SJCRH30 (cell line): ENCODE data around the gene MAP3K6. TPM values are rescaled to one million over a fixed set of nuclear protein-coding genes. Genes with fewer than 3 reads are reported as not detected.
A peak's percentile ranks its signal among the peaks of the same experiment; 100 is the strongest.

Experiments used
- DNase-seq, 2 experiments: peaks; one replicate each; pipeline ENCODE4 v3.0.0-alpha.2; 2015 to 2020
- H3K27ac ChIP-seq: fragments of 250-450 bp; sonication (Bioruptor Pico); 2 replicates; pipeline ENCODE4 v1.5.1; 2020; ENCODE audit warnings: mild to moderate bottlenecking, moderate library complexity
- H3K27me3 ChIP-seq: fragments of 250-450 bp; sonication (Bioruptor Pico); 2 replicates; pipeline ENCODE4 v1.5.1; 2020; ENCODE audit warnings: mild to moderate bottlenecking, moderate library complexity
- H3K36me3 ChIP-seq: fragments of 250-450 bp; sonication (Bioruptor Pico); 2 replicates; pipeline ENCODE4 v1.5.1; 2020; ENCODE audit warnings: mild to moderate bottlenecking, moderate library complexity
- H3K4me1 ChIP-seq: fragments of 250-450 bp; sonication (Bioruptor Pico); 2 replicates; pipeline ENCODE4 v1.5.1; 2020; ENCODE audit warnings: mild to moderate bottlenecking, moderate library complexity
- H3K4me3 ChIP-seq: fragments of 250-450 bp; sonication (Bioruptor Pico); 2 replicates; pipeline ENCODE4 v1.5.1; 2020; ENCODE audit warnings: mild to moderate bottlenecking, moderate library complexity
- H3K9me3 ChIP-seq: fragments of 250-450 bp; sonication (Bioruptor Pico); replicated peaks from 2 replicates; pipeline ENCODE4 v1.5.1; 2020; ENCODE audit warnings: mild to moderate bottlenecking, moderate library complexity
- total RNA-seq: library from RNA; depleted of rRNA; stranded (reverse); fragments of >200 nt; shearing (Covaris generic); gene quantifications from 2 replicates; pipeline ENCODE4 v1.2.3, GENCODE V29; 2014

MAP3K6 gene
- total RNA-seq, 1 experiment from 2014 or later, result 10.0 TPM

- Histone ChIP-seq H3K27me3 (no peaks in the 10 kb centered on the region), H3K27ac (no peak overlapping the region), H3K4me1 (no peaks in the 10 kb centered on the region), H3K4me3 (no peak overlapping the region), H3K9me3 (no peaks in the 10 kb centered on the region), H3K36me3 (0 out of 2 replicates have a peak, but pooled peaks cover 8% of the 10 kb centered on the region)
- peak; percentile 56 to 70 for DNase-seq
Observed at GRCh38 chr1:27357281-27358037, 9.3 kb downstream of the MAP3K6 start.

GRCh38 chr1:27356619-27357280, 10.0 kb downstream of the MAP3K6 start:
- H3K27me3 ChIP-seq, result no peaks in the 10 kb centered on the region
- no peaks in the 10 kb centered on the region for H3K9me3 ChIP-seq
- H3K4me1 ChIP-seq, result no peaks in the 10 kb centered on the region

GRCh38 chr1:27356277-27356618, 10.5 kb downstream of the MAP3K6 start:
- Histone ChIP-seq H3K27ac (no peak overlapping the region), H3K9me3 (no peaks in the 10 kb centered on the region), H3K27me3 (no peaks in the 10 kb centered on the region), H3K4me3 (no peak overlapping the region), H3K36me3 (0 out of 2 replicates have a peak, but pooled peaks cover 5% of the 10 kb centered on the region), H3K4me1 (no peaks in the 10 kb centered on the region)
- DNase-seq, result no peak

More at GRCh38 chr1:27356619-27357280, 10.0 kb downstream of the MAP3K6 start:
- Histone ChIP-seq H3K4me3 (no peak overlapping the region), H3K27ac (no peak overlapping the region), H3K36me3 (0 out of 2 replicates have a peak, but pooled peaks cover 8% of the 10 kb centered on the region)
- DNase-seq, result no peak

GRCh38 chr1:27355683-27356082, 11.1 kb downstream of the MAP3K6 start:
- H3K27me3 ChIP-seq, result no peaks in the 10 kb centered on the region
- H3K4me3 ChIP-seq, result no peak overlapping the region
- H3K27ac ChIP-seq, result no peak overlapping the region
- no peaks in the 10 kb centered on the region for H3K9me3 ChIP-seq
- no peaks in the 10 kb centered on the region for H3K4me1 ChIP-seq
- 0 out of 2 replicates have a peak, but pooled peaks cover 4% of the 10 kb centered on the region for H3K36me3 ChIP-seq
- DNase-seq, result no peak

GRCh38 chr1:27353629-27354028, 13.1 kb downstream of the MAP3K6 start:
- no peak overlapping the region for H3K4me3 ChIP-seq
- no peak overlapping the region for H3K27ac ChIP-seq
- no peaks in the 10 kb centered on the region for H3K9me3 ChIP-seq
- DNase-seq, result no peak
- H3K36me3 ChIP-seq, result 0 out of 2 replicates have a peak, but pooled peaks cover 4% of the 10 kb centered on the region
- no peaks in the 10 kb centered on the region for H3K27me3 ChIP-seq
- no peaks in the 10 kb centered on the region for H3K4me1 ChIP-seq

- no peaks in the 10 kb centered on the region for H3K4me1 ChIP-seq
- no peak for DNase-seq
- H3K9me3 ChIP-seq, result no peaks in the 10 kb centered on the region
- no peaks in the 10 kb centered on the region for H3K27me3 ChIP-seq
- H3K36me3 ChIP-seq, result 0 out of 2 replicates have a peak, but pooled peaks cover 4% of the 10 kb centered on the region
- H3K4me3 ChIP-seq, result no peak overlapping the region
- no peak overlapping the region for H3K27ac ChIP-seq
Observed at GRCh38 chr1:27353166-27353565, 13.6 kb downstream of the MAP3K6 start.

- Histone ChIP-seq H3K27me3 (no peaks in the 10 kb centered on the region), H3K36me3 (0 out of 2 replicates have a peak, but pooled peaks cover 4% of the 10 kb centered on the region)
- no peak for DNase-seq
Observed at GRCh38 chr1:27351541-27352107, 15.1 kb downstream of the MAP3K6 start.

GRCh38 chr1:27350663-27351540, 15.9 kb downstream of the MAP3K6 start:
- Histone ChIP-seq H3K36me3 (0 out of 2 replicates have a peak, but pooled peaks cover 2% of the 10 kb centered on the region), H3K9me3 (no peaks in the 10 kb centered on the region), H3K27ac (no peak overlapping the region), H3K4me3 (no peak overlapping the region), H3K4me1 (no peaks in the 10 kb centered on the region), H3K27me3 (no peaks in the 10 kb centered on the region)
- DNase-seq, result no peak

More at GRCh38 chr1:27351541-27352107, 15.1 kb downstream of the MAP3K6 start:
- H3K9me3 ChIP-seq, result no peaks in the 10 kb centered on the region
- H3K27ac ChIP-seq, result no peak overlapping the region
- H3K4me3 ChIP-seq, result no peak overlapping the region
- H3K4me1 ChIP-seq, result no peaks in the 10 kb centered on the region

GRCh38 chr1:27349784-27350662, 16.7 kb downstream of the MAP3K6 start:
- Histone ChIP-seq H3K27ac (no peak overlapping the region), H3K4me1 (no peaks in the 10 kb centered on the region), H3K27me3 (no peaks in the 10 kb centered on the region), H3K4me3 (peak overlapping the region; percentile 41), H3K36me3 (no peaks in the 10 kb centered on the region), H3K9me3 (no peaks in the 10 kb centered on the region)
- DNase-seq, result peak in 1 of 2 experiments; percentile 37

- Histone ChIP-seq H3K9me3 (no peaks in the 10 kb centered on the region), H3K36me3 (no peaks in the 10 kb centered on the region), H3K27me3 (no peaks in the 10 kb centered on the region), H3K4me3 (peak overlapping the region; percentile 41), H3K4me1 (no peaks in the 10 kb centered on the region), H3K27ac (no peak overlapping the region)
- peak; percentile 41 to 50 for DNase-seq
Observed at GRCh38 chr1:27348861-27349783, 17.6 kb downstream of the MAP3K6 start.

GRCh38 chr1:27346991-27347624, 19.7 kb downstream of the MAP3K6 start:
- no peaks in the 10 kb centered on the region for H3K9me3 ChIP-seq
- H3K36me3 ChIP-seq, result no peaks in the 10 kb centered on the region
- no peak for DNase-seq
- H3K27ac ChIP-seq, result no peak overlapping the region
- H3K27me3 ChIP-seq, result no peaks in the 10 kb centered on the region
- H3K4me1 ChIP-seq, result peaks cover 12% of the 10 kb centered on the region; the same call in 1 of the 2 replicates
- H3K4me3 ChIP-seq, result no peak overlapping the region

GRCh38 chr1:27346357-27346756, 20.4 kb downstream of the MAP3K6 start:
- Histone ChIP-seq H3K9me3 (no peaks in the 10 kb centered on the region), H3K27ac (no peak overlapping the region), H3K4me3 (no peak overlapping the region), H3K4me1 (peaks cover 19% of the 10 kb centered on the region; the same call in 1 of the 2 replicates), H3K36me3 (no peaks in the 10 kb centered on the region), H3K27me3 (no peaks in the 10 kb centered on the region)
- DNase-seq, result no peak
